ENCODE results near the gene YBX3.

YBX3 gene

DNA sequence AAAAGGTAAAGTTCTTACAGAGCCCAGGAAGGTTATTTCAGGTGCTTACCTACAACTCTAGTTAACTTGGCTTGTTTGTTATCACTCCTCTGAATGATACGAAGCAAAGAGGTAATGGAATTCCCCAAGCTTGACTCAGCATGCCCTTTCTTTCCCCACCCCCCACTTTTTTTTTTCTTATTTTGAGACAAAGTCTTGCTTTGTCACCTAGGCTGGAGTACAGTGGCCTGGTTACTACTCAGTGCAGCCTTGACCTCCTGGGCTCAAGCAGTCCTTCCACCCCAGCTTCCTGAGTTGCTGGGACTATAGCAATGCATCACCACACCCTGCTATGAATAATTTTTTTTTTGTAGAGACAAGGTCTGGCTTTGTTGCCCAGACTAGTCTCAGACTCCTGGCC lies 17.1 kb upstream of the YBX3 start:
- TF ChIP-seq CSDC2 (CRISPR knock-in tag; IDR thresholded peaks at IDR 0.05) (no peak), ZC3H10 (CRISPR knock-in tag; IDR thresholded peaks at IDR 0.05) (no peak), BACH2 (CRISPR knock-in tag; IDR thresholded peaks at IDR 0.05; ENCODE audit: borderline replicate concordance) (no peak), PPARA (CRISPR knock-in tag; IDR thresholded peaks at IDR 0.05; ENCODE audit: borderline replicate concordance) (no peak), ISL1 (CRISPR knock-in tag; IDR thresholded peaks at IDR 0.05) (no peak), ZNF70 (CRISPR knock-in tag; IDR thresholded peaks at IDR 0.05) (no peak), ZFP3 (CRISPR knock-in tag; IDR thresholded peaks at IDR 0.05) (no peak), GLIS3 (CRISPR knock-in tag; IDR thresholded peaks at IDR 0.05) (no peak)
- TF ChIP-seq, protein P1, sequence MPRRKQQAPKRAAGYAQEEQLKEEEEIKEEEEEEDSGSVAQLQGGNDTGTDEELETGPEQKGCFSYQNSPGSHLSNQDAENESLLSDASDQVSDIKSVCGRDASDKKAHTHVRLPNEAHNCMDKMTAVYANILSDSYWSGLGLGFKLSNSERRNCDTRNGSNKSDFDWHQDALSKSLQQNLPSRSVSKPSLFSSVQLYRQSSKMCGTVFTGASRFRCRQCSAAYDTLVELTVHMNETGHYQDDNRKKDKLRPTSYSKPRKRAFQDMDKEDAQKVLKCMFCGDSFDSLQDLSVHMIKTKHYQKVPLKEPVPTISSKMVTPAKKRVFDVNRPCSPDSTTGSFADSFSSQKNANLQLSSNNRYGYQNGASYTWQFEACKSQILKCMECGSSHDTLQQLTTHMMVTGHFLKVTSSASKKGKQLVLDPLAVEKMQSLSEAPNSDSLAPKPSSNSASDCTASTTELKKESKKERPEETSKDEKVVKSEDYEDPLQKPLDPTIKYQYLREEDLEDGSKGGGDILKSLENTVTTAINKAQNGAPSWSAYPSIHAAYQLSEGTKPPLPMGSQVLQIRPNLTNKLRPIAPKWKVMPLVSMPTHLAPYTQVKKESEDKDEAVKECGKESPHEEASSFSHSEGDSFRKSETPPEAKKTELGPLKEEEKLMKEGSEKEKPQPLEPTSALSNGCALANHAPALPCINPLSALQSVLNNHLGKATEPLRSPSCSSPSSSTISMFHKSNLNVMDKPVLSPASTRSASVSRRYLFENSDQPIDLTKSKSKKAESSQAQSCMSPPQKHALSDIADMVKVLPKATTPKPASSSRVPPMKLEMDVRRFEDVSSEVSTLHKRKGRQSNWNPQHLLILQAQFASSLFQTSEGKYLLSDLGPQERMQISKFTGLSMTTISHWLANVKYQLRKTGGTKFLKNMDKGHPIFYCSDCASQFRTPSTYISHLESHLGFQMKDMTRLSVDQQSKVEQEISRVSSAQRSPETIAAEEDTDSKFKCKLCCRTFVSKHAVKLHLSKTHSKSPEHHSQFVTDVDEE (CRISPR knock-in tag; IDR thresholded peaks at IDR 0.05), result no peak
- TF ChIP-seq, protein P2, sequence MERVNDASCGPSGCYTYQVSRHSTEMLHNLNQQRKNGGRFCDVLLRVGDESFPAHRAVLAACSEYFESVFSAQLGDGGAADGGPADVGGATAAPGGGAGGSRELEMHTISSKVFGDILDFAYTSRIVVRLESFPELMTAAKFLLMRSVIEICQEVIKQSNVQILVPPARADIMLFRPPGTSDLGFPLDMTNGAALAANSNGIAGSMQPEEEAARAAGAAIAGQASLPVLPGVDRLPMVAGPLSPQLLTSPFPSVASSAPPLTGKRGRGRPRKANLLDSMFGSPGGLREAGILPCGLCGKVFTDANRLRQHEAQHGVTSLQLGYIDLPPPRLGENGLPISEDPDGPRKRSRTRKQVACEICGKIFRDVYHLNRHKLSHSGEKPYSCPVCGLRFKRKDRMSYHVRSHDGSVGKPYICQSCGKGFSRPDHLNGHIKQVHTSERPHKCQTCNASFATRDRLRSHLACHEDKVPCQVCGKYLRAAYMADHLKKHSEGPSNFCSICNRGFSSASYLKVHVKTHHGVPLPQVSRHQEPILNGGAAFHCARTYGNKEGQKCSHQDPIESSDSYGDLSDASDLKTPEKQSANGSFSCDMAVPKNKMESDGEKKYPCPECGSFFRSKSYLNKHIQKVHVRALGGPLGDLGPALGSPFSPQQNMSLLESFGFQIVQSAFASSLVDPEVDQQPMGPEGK (CRISPR knock-in tag; IDR thresholded peaks at IDR 0.05; ENCODE audit: borderline replicate concordance), result no peak
- ATAC-seq, result no peak

DNA sequence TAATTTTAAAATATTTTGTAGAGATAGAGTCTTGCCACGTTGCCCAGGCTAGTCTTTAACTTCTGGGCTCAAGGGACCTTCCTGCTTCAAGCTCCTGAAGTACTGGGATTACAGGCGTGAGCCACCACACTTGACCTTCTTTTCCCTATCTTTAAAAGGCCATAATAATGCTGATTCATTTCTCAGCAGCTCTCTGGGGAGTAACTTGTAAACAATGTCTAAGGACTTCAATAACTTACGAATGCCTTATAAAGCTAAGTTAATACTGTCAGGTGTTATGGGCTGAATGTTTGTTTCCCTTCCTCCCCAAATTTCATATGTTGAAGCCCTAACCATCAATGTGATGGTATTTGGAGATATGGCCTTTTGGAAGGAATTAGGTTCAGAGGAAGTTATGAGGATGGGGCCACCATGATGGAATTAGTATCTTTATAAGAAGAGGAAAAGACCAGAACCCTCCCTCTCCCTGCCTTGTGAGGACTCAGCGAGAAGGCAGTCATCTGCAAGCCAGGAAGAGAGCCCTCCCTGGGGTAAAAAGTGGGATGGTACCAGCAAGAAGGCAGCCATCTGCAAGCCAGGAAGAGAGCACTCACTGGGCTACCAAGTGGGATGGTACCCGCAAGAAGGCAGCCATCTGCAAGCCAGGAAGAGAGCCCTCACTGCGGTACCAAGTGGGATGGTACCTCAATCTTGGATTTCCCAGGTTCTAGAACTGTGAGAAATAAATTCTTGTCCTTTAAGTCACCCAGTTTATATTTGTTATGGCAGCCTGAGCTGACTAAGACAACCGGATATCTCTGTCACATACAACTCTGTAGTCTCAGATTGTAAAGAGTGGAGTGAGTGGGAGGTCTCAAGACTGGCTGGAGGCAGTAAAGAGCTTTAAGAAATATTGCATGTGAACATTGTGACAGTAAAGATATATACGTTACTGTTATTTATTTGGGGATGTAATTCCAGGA lies 16.3 kb upstream of the YBX3 start:
- TF ChIP-seq TCF4 (CRISPR knock-in tag; IDR thresholded peaks at IDR 0.05; ENCODE audit: borderline replicate concordance), result no peak
- no peak for TF ChIP-seq ARNTL (CRISPR knock-in tag; IDR thresholded peaks at IDR 0.05; ENCODE audit: borderline replicate concordance, low read depth)
- no peak for TF ChIP-seq ZC3H10 (CRISPR knock-in tag; IDR thresholded peaks at IDR 0.05)
- TF ChIP-seq, protein P2 (CRISPR knock-in tag; IDR thresholded peaks at IDR 0.05; ENCODE audit: borderline replicate concordance), result no peak
- no peak for TF ChIP-seq PPARA (CRISPR knock-in tag; IDR thresholded peaks at IDR 0.05; ENCODE audit: borderline replicate concordance)
- TF ChIP-seq, protein P3, sequence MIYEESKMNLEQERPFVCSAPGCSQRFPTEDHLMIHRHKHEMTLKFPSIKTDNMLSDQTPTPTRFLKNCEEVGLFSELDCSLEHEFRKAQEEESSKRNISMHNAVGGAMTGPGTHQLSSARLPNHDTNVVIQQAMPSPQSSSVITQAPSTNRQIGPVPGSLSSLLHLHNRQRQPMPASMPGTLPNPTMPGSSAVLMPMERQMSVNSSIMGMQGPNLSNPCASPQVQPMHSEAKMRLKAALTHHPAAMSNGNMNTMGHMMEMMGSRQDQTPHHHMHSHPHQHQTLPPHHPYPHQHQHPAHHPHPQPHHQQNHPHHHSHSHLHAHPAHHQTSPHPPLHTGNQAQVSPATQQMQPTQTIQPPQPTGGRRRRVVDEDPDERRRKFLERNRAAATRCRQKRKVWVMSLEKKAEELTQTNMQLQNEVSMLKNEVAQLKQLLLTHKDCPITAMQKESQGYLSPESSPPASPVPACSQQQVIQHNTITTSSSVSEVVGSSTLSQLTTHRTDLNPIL (CRISPR knock-in tag; IDR thresholded peaks at IDR 0.05; ENCODE audit: low read depth), result no peak
- TF ChIP-seq, protein P4, sequence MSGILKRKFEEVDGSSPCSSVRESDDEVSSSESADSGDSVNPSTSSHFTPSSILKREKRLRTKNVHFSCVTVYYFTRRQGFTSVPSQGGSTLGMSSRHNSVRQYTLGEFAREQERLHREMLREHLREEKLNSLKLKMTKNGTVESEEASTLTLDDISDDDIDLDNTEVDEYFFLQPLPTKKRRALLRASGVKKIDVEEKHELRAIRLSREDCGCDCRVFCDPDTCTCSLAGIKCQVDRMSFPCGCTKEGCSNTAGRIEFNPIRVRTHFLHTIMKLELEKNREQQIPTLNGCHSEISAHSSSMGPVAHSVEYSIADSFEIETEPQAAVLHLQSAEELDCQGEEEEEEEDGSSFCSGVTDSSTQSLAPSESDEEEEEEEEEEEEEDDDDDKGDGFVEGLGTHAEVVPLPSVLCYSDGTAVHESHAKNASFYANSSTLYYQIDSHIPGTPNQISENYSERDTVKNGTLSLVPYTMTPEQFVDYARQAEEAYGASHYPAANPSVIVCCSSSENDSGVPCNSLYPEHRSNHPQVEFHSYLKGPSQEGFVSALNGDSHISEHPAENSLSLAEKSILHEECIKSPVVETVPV (CRISPR knock-in tag; IDR thresholded peaks at IDR 0.05), result no peak
- no peak for TF ChIP-seq ZNF8 (CRISPR knock-in tag; IDR thresholded peaks at IDR 0.05)
- no peak for TF ChIP-seq TOX (CRISPR knock-in tag; IDR thresholded peaks at IDR 0.05; ENCODE audit: borderline replicate concordance)
- TF ChIP-seq, protein P5, sequence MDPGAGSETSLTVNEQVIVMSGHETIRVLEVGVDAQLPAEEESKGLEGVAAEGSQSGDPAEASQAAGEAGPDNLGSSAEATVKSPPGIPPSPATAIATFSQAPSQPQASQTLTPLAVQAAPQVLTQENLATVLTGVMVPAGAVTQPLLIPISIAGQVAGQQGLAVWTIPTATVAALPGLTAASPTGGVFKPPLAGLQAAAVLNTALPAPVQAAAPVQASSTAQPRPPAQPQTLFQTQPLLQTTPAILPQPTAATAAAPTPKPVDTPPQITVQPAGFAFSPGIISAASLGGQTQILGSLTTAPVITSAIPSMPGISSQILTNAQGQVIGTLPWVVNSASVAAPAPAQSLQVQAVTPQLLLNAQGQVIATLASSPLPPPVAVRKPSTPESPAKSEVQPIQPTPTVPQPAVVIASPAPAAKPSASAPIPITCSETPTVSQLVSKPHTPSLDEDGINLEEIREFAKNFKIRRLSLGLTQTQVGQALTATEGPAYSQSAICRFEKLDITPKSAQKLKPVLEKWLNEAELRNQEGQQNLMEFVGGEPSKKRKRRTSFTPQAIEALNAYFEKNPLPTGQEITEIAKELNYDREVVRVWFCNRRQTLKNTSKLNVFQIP (CRISPR knock-in tag; IDR thresholded peaks at IDR 0.05; ENCODE audit: borderline replicate concordance, low read depth), result no peak
- TF ChIP-seq OSR1 (CRISPR knock-in tag; IDR thresholded peaks at IDR 0.05), result no peak
- TF ChIP-seq CSDC2 (CRISPR knock-in tag; IDR thresholded peaks at IDR 0.05), result no peak
- TF ChIP-seq, protein P1 (CRISPR knock-in tag; IDR thresholded peaks at IDR 0.05), result no peak
- TF ChIP-seq ESRRG (CRISPR knock-in tag; IDR thresholded peaks at IDR 0.05), result no peak
- TF ChIP-seq SNAI2 (CRISPR knock-in tag; IDR thresholded peaks at IDR 0.05), result no peak
- no peak for ATAC-seq
